GM18508 (cell line): ENCODE measurements around the gene HES7.
"Not testable (repeated sequence)": the region's sequence is repeated elsewhere in the genome, so short reads cannot be mapped to it uniquely, and the experiment has no call there.

Experiments
- ATAC-seq: cut with Tn5 transposase; IDR thresholded peaks from one replicate; pipeline ENCODE4 v1.9.1; 2021; ENCODE audit warnings: moderate number of reproducible peaks; ENCODE audit not compliant: insufficient read depth, unreplicated experiment

Gene HES7

DNA sequence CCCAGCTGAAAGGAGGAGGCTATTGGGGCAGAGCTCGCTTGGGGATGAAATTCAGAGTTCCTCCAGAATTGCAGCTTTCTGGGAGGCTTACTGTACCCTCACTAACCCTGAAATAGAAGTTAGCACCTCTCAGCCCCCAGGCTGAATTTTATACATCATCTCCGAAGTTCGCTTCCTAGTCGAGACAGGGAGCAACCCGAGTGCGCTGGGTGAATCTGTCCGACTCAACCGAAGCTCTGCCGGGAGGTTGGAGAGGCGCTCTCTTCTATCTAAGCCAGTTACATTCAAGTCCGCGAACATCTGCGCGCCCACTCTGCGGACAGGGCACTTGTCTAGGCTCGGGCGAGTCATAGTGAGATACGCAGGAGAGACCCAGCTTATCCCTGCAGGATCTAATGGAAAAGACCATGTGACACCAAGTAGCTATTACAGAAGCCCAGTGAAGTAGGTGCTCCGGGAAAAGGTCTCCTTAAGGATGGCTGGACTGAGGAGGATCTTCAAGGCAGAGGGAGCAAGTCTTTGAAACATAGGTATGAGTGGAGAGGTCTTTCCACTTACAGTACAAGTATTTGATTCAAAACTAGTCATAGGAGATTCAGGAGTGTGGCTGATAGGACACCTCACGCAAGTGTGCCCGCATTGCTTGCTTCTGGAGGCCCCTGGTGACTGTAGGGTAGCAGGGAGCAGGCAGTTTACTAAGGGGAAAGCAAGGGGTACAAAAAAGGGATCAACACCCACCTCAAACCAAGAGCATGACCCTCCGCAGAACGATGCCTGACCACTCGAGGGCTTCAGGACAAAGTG is 646 bp upstream of the HES7 start:
- no peak for ATAC-seq

DNA sequence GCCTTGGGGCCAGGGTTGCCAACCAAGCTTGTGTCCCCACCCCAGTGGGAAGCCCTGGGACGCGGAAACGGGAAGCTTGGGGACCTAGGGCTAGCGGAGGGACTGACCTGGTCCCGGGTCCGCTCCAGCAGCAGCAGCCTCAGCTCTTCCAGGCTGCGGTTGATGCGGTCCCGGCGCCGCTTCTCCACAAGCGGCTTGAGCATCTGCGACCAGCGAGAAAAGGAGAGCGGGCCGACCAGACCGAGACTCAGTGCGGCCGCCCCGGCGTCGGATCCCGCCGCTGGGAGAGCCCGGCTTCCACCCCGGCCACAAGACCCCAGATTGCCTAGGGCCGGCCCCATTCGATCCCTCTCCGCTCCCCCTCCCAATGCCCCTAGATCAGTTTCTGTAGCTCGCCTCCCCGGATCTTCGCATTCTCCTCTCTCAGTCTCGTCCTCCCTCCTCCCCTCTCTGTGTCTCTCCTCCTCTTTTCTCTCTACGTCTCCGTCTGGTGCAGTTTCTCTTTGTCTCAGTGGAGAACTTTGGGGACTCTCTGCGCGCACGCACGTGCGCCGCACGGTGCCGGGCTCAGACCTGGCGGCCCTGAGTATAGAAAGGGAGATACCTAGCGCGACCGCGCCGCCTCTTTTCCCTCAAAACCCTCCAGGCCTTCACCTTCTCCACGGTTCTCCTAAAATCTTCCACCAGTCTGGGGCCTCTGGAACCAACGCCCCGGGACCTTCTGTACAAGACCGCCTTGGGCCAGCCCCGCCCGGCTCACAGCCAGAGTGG is 797 bp downstream of the HES7 start:
- ATAC-seq: no peak

DNA sequence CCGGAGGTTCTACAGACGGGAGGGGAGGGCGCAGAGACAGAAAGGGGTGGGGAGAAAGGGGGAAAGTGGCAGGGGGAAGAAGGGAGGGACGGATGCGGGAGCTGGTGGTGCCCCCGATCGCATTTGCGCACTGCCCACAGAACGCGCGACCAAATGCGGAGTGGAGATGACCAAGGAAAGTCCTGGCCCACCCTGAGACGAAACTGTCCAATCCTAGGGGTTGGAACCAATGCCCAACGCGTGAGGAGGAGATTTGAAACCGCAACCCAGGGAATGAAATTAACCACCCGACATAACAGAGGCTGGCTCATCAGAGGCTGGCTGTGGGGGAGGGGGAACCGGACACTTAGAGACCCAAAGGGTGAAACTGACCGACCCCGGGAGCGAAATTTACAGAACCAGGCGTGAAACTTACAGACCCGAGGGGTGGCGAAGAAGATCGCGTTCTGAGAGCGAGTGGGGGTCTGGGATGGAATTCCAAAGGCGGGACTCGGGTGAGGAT is 1.4 kb downstream of the HES7 start:
- ATAC-seq: no peak

DNA sequence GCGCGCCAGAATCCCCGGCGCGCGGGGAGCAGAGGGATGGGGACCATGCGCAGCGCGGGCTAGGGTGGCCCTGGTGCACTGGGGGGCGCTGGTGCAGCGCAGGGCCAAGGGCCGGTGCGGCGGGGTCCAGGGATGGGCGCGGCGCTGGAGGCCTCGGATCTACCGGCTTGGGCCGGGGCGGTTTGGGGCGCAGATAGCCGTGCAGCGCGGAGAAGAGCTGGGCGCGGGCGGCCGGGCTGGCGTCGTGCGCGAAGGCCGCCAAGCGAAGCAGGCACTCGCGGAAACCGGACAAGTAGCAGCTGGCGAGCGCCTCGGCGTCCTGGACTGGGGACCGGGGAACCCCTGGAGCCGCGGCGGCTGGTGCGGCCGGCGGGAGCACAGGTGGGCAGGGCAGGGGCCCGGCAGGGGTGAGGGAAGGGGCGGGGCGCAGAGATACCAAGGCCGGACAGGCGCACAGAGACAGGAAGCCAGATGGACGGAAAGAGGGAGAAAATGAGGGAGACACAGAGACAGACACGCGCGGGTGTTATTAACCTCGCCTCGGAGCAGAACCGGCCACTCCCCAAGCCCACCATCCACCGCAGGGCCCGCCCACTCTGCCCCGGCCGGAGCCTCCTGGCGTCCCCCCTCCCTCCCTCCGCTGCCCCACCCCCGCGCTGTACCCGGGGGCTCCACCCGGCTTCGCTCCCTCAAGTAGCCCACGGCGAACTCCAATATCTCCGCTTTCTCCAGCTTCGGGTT is 2.1 kb downstream of the HES7 start:
- ATAC-seq: no peak

DNA sequence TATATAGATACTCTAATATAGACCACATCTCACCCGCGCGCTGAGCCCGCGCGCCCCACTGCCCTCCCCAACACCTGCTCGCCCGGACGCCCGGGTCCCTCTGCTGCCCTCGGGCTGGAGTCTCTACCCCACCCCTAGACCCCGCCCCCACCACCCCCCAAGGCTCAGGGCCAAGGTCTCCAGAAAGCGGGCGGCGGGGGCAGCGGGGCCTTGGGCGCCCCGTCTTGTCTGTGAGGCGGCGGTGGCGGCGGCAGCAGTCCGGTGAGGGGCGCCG is 2.6 kb downstream of the HES7 start:
- ATAC-seq: no peak

DNA sequence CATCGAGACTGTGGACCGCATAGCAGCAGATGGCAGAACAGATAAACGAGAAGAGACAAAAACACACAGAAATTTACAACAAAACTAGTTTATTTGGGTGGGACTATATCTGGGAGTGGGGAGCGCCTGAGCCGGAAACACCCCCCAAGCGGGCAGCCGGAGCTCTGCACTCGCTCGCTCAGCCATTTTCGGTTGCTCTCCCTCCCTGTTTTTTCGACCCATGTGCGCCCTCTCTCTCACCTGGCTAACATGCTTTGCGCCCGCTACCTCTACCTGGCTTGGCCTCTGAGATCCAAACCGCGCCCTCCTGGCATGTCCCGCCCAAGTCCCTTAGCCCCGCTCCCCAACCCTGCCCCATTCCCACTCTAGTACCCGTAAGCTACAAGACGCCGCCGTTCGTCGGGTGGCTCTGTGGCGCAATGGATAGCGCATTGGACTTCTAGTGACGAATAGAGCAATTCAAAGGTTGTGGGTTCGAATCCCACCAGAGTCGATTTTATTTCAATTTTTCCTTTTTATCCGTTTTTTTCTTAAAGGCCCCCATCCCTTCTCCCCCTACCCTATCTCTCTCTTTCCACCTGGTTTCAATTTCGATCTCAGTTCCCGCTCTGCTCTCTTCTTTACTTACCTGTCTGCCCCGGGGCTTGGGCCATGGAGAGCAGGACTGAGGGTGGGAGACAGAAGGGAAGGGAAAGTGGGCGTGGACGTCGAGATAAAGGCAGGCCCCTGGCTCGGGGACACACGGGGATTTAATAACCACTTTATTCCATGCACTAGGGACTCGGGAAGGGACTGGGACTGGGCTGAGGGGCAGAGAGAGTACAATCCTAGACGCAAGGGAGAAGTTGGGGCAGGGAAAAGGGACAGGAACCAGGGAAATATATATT is 3.1 kb downstream of the HES7 start:
- ATAC-seq: no peak

DNA sequence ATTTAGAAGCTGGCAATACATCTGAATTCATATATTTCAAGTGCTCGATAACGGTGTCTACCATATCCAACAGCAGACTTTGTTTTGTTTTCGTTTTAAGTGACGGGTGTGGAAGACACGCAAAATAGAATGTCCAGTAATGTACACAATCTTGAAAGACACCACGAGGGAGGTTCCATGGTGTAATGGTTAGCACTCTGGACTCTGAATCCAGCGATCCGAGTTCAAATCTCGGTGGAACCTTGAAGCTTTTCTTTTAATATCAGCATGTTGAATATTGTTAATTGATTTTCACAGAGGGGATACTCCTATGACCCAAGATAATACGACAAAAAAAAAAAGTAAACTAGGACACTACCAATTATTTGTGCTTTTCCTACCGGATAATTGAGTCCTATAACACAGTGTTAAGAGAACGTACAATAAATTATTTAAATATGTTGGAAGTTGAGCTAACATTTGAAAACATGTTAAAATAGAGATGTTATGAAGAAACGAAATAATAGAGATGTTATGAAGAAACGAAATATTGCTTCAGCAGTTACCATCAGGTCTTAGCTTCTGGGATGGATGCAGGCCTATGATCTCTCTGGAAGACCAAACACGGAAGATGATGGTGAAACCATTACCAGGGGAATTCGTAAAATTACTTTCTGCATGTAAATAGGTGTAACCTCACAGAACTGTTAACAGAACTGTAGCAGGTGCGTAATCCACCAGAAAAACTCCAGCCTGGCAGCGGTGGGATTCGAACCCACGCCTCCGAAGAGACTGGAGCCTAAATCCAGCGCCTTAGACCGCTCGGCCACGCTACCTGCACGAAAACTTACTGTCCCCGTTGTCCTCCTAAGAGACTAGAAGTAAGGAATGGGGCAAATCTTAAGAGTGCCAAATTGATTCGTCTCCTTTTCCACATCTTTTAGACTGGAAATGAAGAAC is 4.1 kb downstream of the HES7 start:
- ATAC-seq: no peak

DNA sequence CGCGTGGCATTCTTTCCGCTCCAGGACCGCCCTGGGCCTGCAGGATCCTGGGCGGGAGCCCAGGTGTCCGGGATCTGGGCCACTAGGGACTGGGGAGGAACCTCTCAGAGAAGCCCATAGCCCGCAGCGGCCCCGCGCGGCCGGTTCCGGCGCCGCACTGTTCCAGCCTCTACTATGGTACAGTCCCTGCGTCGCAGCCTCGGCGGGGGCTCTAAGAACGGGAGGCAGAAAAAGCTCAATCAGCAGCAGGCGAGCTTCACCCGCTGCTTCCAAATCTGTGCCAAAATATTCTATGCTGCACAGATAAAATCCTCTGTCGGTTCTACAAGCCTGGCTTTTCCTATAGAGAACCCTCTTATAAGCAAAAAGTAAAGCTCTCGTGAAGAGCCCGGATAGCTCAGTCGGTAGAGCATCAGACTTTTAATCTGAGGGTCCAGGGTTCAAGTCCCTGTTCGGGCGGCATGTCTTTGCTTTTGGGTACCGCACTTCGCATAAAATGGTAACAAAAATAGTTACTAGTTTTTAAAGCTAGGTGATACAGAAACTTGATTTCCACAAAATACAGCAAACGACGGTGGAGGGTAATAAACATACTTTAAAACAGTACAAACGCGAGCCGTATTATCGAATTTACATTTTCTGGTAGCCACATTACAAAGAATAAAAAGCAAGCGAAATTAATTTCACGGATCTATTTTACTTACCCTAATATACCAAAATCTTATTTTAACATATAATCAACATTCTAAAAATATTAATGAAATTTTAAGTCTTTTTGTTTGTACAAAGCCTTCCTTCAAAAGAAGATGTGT is 4.9 kb downstream of the HES7 start:
- no peak for ATAC-seq

DNA sequence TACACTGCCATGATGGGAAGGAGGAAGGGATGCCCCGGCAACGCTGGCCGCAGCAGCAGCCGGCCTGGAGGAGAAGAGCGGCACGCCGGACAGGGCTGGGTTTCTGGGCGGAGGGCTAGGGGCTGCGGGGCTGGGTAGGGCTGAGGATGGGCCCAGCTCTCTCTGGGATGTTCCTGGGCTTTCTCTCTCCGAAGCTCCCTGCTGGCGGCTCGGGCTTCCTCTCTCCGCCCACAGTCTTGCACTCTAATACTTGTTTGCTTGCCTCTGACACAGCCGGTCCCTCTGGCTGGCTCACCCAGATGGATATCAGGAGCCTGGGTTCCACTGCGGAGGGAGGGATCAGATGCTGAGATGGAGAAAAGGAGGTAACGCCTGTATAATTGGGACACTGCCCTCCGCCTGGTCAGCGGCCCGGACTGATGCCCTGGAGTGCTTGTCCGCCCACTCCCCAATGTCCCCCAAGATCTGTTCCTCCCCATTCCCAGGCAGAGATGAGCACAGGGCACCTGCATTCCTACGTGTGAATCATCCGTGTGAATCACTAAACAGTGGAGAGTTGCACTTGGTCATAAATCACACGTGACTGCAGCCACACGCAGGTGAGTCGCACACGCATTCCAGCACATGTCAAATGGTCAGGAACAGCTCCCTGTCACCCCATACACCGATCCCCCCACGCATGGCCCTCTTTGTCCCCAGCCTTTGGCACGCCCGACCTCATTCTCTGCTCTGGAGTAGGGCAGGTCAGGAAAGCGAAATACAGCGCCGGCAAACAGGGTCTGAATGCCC is 5.7 kb downstream of the HES7 start, which contains the start of gene ALOXE3:
ALOXE3 (minus strand) TSS at position 535 of the 789 bp plus-strand sequence; CDS start at position 11, 524 bp downstream.
- ATAC-seq: no peak

DNA sequence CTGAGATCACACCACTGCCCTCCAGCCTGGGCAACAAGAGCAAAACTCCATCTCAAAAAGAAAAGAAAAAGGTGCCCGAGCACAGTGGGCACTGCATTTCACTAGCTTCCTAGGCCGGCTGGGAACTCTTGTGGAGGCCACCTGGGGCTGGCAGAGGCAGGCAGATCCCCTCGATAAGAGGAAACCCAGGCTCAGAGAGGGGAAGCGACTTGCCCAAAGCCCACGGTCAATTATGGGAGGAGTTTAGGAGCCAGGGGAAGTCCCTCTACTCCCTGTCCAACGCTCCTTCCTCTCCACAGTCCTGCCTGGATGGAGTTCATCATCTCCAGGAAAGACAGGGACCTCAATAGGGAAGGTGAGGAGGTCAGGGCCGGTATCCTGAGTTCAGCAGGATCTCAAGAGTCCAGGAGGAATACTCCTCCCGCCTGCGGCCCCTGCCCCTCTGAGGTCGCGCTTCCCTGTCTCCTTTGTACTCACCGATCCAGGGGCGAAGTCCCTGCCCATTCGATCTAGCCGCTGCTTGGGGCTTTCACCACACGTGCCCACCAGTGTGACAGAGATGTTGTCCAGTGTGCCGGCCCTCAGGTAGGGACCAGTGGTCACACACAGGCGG is 6.4 kb downstream of the HES7 start:
- ATAC-seq: no peak

DNA sequence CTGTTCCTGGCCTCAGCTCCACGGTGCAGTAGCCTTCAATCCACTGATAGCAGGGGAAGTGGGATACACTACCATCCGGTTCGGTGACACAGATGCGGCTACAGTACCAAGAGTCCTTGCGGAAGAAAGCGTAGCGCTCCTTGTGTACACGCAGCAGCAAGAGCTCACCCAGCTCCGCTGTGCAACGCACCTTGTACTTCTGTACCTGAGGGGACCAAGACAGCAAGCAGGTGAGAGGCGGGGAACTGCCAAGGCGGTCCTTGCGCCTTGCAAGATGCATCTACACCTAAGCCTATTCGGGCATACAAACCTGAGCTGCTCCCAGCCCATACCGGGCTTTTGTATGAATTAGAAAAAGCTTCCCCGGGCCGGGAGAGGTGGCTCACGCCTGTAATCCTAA is 7.1 kb downstream of the HES7 start:
- ATAC-seq: no peak

DNA sequence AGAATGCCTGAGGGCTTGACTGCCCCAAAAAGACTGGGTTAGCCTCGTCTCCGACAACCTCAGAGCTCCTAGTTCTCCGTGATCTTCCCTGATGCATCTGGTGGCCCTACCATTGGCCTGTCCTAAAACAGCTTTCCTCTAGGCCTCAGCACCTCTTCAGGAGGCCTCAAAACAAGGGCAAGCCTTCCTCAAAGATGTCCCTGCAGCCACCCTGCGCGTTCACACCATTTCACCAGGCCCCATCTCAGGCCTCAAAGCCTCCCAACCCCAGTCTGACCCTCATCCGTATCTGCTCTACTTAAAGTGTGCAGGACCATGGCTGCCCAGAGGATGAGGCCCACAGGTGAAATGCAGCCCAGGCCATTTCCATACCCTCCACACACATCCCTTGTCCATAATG is 13.0 kb downstream of the HES7 start:
- ATAC-seq: no peak

DNA sequence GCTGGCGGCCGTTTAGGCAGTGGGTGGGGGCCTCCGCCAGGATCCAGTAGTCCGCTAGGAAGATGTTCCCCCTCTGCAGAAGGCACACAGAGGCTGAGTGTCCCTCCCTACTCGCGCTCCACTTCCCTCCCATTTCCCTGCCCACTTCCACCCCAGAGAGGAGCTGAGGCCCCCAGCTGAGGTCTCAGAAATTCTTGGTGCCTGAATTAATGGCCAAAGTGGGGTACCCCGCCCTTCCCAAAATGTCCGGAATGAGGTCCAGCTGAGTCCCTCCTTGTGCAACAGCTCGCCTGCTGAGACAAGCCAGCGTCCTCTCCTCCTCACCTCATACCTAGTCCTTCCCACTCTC is 13.5 kb downstream of the HES7 start:
- ATAC-seq: no peak

DNA sequence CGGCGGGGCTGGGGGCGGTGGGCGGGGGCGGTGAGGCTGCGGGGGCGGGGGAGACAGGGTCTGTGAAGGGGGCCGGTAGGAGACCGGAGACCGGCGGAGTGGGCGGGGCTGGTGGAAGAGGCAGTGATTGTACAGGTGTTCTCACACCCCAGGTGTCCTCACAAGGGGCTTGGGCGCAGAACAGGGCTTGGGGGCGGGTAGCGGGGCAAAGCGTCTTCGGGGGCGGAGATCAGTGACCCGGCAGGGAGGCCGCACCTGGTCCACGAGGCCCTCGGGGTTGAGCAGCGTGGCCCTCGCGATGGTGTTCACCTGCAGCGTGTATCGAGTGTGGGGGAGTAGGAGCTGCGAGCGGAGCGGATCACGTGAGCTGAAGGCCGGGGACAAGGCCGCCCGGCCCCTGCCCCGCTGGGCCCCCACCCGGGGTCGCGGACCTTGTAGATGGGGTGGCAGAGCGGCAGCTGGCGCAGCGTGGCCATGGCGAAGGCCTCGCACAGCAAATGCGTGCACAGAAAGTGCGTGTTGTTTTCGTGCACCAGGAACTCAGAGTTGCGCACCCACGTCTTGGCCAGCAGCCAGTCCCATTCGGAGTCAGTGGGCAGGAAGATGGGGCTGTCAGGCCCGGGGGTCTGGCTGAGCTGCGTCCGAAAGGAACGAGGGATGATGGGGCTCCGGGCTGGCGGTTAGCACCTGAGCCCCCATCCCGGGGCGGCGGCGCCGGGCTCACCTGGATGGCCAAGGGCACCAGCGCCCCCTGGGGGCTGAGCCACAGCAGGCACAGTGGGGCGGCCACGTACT is 14.0 kb downstream of the HES7 start:
- no peak for ATAC-seq

DNA sequence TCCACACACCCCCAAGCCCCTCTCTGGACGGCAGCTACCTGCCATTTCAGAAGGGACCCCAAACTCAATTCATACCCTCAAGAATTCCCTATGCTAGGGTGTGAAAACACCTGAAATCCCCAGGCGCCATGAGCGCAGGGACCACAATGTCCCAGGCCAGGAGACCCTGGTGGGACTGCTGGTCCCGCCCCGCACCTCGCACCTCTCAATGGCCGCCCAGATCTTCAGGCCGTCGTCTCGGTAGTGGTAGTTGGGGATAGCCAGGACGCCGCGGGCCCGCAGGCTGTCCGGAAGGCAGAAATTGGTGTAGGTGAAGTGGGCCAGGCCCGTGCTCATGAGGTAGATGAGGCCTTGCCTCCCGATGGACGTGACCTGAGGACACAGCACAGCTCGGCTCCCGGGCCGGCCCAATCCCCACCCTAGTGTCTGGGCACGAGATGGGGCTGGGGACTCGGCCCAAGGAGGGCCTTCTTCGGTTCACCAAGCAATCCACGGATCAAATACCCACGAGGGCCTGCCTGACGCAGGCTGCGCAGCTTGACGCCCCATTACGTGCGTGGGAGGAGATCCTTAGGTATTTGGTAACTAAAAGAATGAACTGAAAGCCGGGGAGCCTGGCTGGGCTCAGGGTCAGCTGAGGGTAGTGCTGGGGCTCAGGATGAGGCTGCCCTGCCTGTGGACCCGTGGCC is 14.8 kb downstream of the HES7 start:
- no peak for ATAC-seq

DNA sequence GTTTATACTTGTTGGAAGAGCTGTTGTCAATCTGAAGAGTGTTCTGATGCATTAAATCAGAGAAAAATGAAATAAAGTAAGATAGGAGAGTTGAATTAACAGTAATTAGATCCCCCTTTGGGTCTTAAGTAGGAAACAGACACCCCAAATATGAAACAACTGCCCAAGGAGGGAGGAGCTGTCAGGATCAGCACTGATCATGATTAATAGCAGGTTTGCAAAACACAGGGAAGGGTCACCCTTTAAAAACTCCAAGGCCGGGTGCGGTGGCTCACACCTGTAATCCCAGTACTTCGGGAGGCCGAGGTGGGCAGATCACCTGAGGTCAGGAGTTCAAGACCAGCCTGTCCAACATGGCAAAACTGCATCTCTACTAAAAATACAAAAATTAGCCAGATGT is 16.9 kb downstream of the HES7 start:
- ATAC-seq: not testable (repeated sequence)
